Measurements from ENCODE around the gene SYK. TPM values are rescaled to one million over a fixed set of nuclear protein-coding genes. Genes with fewer than 3 reads are reported as not detected.
"Not testable (repeated sequence)": the region's sequence is repeated elsewhere in the genome, so short reads cannot be mapped to it uniquely, and the experiment has no call there.

The SYK gene
- polyA plus RNA-seq, 3 donors = 51.1 to 186 (median 177) TPM

DNA sequence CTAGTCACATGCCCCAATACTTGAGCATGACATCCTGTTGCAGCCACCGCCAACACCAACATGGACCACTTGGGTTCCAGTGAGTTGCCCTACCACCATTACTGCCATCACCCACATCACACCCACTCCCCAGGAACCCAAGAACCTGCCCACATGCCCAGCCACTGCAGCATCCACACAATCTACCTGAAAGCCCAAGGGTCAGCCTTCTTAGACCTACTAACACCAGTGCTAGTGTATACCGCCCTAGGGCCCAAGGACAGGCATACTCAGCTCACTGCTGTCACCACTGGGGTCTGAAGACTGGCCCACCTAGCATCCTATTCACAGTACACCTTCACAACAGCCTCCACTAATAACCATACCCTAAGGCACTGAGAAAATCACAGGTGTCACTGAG is 82.0 kb downstream of the SYK start:
- intact Hi-C loops (cut with micrococcal nuclease) = no loop called here
- H3K4me2 ChIP-seq (replicated peaks; ENCODE audit: extremely low read depth, low read length, poor library complexity, severe bottlenecking) = no peak overlapping the region
- whole genome bisulfite sequencing (ENCODE audit: insufficient coverage) = 100% methylated on average over 2 of the region's 2 CpGs
- no peak overlapping the region for H3K9ac ChIP-seq (ENCODE audit: insufficient read depth, low read length, poor library complexity, severe bottlenecking)
- peaks cover 82 to 90% of the 10 kb centered on the region in 2 donors for H3K36me3 Mint-ChIP-seq
- no peaks in the 10 kb centered on the region for H3K27me3 ChIP-seq (ENCODE audit: control insufficient read depth in 2 of 2, insufficient read depth in 2 of 2, low read length in 2 of 2)
- peaks cover 85 to 96% of the 10 kb centered on the region in 2 donors for H3K36me3 ChIP-seq (replicated peaks in 1 of 2; ENCODE audit: control insufficient read depth in 1 of 2, insufficient read depth in 2 of 2, low read length in 2 of 2)
- H3K9me3 Mint-ChIP-seq = peaks cover 0 to 6% (median 4%) of the 10 kb centered on the region in 7 donors
- no peak overlapping the region for H2AFZ ChIP-seq (ENCODE audit: insufficient read depth, low read depth, low read length, poor library complexity, severe bottlenecking)
- DNase-seq = no peak
- peaks cover 74% of the 10 kb centered on the region for H4K20me1 ChIP-seq (ENCODE audit: insufficient read depth, low read length)
- H3K4me3 ChIP-seq (replicated peaks in 1 of 3; ENCODE audit: low read depth in 2 of 3, low read length in 3 of 3) = no peak overlapping the region
- TF ChIP-seq, protein P1, sequence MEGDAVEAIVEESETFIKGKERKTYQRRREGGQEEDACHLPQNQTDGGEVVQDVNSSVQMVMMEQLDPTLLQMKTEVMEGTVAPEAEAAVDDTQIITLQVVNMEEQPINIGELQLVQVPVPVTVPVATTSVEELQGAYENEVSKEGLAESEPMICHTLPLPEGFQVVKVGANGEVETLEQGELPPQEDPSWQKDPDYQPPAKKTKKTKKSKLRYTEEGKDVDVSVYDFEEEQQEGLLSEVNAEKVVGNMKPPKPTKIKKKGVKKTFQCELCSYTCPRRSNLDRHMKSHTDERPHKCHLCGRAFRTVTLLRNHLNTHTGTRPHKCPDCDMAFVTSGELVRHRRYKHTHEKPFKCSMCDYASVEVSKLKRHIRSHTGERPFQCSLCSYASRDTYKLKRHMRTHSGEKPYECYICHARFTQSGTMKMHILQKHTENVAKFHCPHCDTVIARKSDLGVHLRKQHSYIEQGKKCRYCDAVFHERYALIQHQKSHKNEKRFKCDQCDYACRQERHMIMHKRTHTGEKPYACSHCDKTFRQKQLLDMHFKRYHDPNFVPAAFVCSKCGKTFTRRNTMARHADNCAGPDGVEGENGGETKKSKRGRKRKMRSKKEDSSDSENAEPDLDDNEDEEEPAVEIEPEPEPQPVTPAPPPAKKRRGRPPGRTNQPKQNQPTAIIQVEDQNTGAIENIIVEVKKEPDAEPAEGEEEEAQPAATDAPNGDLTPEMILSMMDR (IDR thresholded peaks at IDR 0.05) = no peak
- peak overlapping the region in 5 of 7 donors; percentile 27 to 84 (median 70) for H3K27ac Mint-ChIP-seq
- H3K79me2 ChIP-seq (ENCODE audit: insufficient read depth, low read length) = no peaks in the 10 kb centered on the region
- peaks cover 4 to 12% of the 10 kb centered on the region in 2 donors for H3K9me3 ChIP-seq (replicated peaks in 1 of 2; ENCODE audit: control insufficient read depth in 1 of 2, insufficient read depth in 1 of 2, low read length in 2 of 2)
- no peaks in the 10 kb centered on the region for H3K4me1 Mint-ChIP-seq
- H3K4me3 Mint-ChIP-seq = no peak overlapping the region
- no peaks in the 10 kb centered on the region for H3K4me1 ChIP-seq (ENCODE audit: control insufficient read depth in 1 of 2, insufficient read depth in 2 of 2, low read length in 2 of 2)
- peaks cover 0 to under 1% (median 0%) of the 10 kb centered on the region in 3 donors for H3K27me3 Mint-ChIP-seq (ENCODE audit: low read depth in 3 of 3)
- H3K27ac ChIP-seq (ENCODE audit: low read depth in 1 of 2, low read length in 2 of 2) = peak overlapping the region in 1 of 2 donors; percentile 53

DNA sequence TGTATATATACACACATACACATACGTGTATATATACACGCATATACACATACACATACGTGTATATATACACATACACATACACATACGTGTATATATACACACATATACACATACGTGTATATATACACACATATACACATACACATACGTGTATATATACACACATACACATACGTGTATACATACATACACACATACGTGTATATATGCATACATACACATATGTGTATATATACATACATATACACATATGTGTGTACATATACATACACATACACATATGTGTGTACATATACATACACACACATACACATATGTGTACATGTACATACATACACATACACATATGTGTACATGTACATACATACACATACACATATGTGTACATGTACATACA is 82.6 kb downstream of the SYK start:
- TF ChIP-seq, protein P1 (IDR thresholded peaks at IDR 0.05) = no peak
- DNase-seq = no peak
- no peaks in the 10 kb centered on the region for H3K27me3 ChIP-seq (ENCODE audit: control insufficient read depth in 2 of 2, insufficient read depth in 2 of 2, low read length in 2 of 2)
- H3K27ac Mint-ChIP-seq = no peak overlapping the region
- H3K79me2 ChIP-seq (ENCODE audit: insufficient read depth, low read length) = no peaks in the 10 kb centered on the region
- H2AFZ ChIP-seq (ENCODE audit: insufficient read depth, low read depth, low read length, poor library complexity, severe bottlenecking) = no peak overlapping the region
- peaks cover 4 to 12% of the 10 kb centered on the region in 2 donors for H3K9me3 ChIP-seq (replicated peaks in 1 of 2; ENCODE audit: control insufficient read depth in 1 of 2, insufficient read depth in 1 of 2, low read length in 2 of 2)
- 100% methylated on average over 1 of the region's 8 CpGs for WGBS (ENCODE audit: insufficient coverage)
- peaks cover 83 to 90% of the 10 kb centered on the region in 2 donors for H3K36me3 Mint-ChIP-seq
- H3K36me3 ChIP-seq (replicated peaks in 1 of 2; ENCODE audit: control insufficient read depth in 1 of 2, insufficient read depth in 2 of 2, low read length in 2 of 2) = peaks cover 85 to 96% of the 10 kb centered on the region in 2 donors
- peaks cover 75% of the 10 kb centered on the region for H4K20me1 ChIP-seq (ENCODE audit: insufficient read depth, low read length)
- H3K27ac ChIP-seq (ENCODE audit: low read depth in 1 of 2, low read length in 2 of 2) = no peak overlapping the region
- H3K27me3 Mint-ChIP-seq (ENCODE audit: low read depth in 3 of 3) = peaks cover 0 to 2% (median 0%) of the 10 kb centered on the region in 3 donors
- H3K4me1 Mint-ChIP-seq = no peaks in the 10 kb centered on the region
- H3K4me2 ChIP-seq (replicated peaks; ENCODE audit: extremely low read depth, low read length, poor library complexity, severe bottlenecking) = no peak overlapping the region
- intact Hi-C loops (cut with micrococcal nuclease) = no loop called here
- H3K9me3 Mint-ChIP-seq = peaks cover 0 to 6% (median 4%) of the 10 kb centered on the region in 7 donors
- no peak overlapping the region for H3K4me3 ChIP-seq (replicated peaks in 1 of 3; ENCODE audit: low read depth in 2 of 3, low read length in 3 of 3)
- no peaks in the 10 kb centered on the region for H3K4me1 ChIP-seq (ENCODE audit: control insufficient read depth in 1 of 2, insufficient read depth in 2 of 2, low read length in 2 of 2)
- H3K9ac ChIP-seq (ENCODE audit: insufficient read depth, low read length, poor library complexity, severe bottlenecking) = no peak overlapping the region
- no peak overlapping the region for H3K4me3 Mint-ChIP-seq

DNA sequence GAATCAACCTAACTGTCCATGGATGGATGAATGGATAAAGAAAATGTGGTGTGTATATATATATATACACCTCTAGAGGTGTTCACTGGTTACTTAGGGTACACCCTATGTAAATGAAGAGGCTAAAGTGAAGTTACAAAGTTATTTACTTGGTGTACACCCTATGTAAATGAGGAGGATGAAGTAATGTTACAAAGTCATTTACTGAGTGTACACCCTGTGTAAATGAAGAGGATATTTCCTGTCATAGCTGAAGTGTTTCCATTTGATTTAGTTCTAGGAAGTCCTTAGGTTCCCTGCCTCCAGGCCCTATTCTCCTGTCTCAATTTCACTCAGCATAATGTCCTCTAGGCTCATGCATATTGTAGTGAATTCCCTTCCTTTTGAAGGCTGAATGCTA is 85.2 kb downstream of the SYK start:
- H3K4me1 ChIP-seq (ENCODE audit: control insufficient read depth in 1 of 2, insufficient read depth in 2 of 2, low read length in 2 of 2); H3K9me3 Mint-ChIP-seq; H3K4me3 Mint-ChIP-seq; intact Hi-C loops (cut with micrococcal nuclease); H3K27ac ChIP-seq (ENCODE audit: low read depth in 1 of 2, low read length in 2 of 2); H3K4me2 ChIP-seq (replicated peaks; ENCODE audit: extremely low read depth, low read length, poor library complexity, severe bottlenecking); H3K27me3 ChIP-seq (ENCODE audit: control insufficient read depth in 2 of 2, insufficient read depth in 2 of 2, low read length in 2 of 2); H3K27me3 Mint-ChIP-seq (ENCODE audit: low read depth in 3 of 3); H3K79me2 ChIP-seq (ENCODE audit: insufficient read depth, low read length); H2AFZ ChIP-seq (ENCODE audit: insufficient read depth, low read depth, low read length, poor library complexity, severe bottlenecking); H3K9ac ChIP-seq (ENCODE audit: insufficient read depth, low read length, poor library complexity, severe bottlenecking); H3K4me3 ChIP-seq (replicated peaks in 1 of 3; ENCODE audit: low read depth in 2 of 3, low read length in 3 of 3); H3K4me1 Mint-ChIP-seq; DNase-seq: not testable (repeated sequence)
- Histone ChIP-seq H4K20me1 (ENCODE audit: insufficient read depth, low read length) (peaks cover 76% of the 10 kb centered on the region), H3K9me3 (replicated peaks in 1 of 2; ENCODE audit: control insufficient read depth in 1 of 2, insufficient read depth in 1 of 2, low read length in 2 of 2) (peaks cover 4 to 12% of the 10 kb centered on the region in 2 donors), H3K36me3 (replicated peaks in 1 of 2; ENCODE audit: control insufficient read depth in 1 of 2, insufficient read depth in 2 of 2, low read length in 2 of 2) (peaks cover 84 to 96% of the 10 kb centered on the region in 2 donors)
- H3K36me3 Mint-ChIP-seq = peaks cover 81 to 90% of the 10 kb centered on the region in 2 donors
- H3K27ac Mint-ChIP-seq = peak overlapping the region in 1 of 7 donors; percentile 21

Measured in CD14-positive monocyte (primary cell).